UCSD-AML1 (cell line): ENCODE results near the gene ZNF827.

ENCODE experiments used
- DNase-seq: peaks from one replicate; lab custom pipeline; 2025; ENCODE audit not compliant: unreplicated experiment; lab: John Stamatoyannopoulos, UW

ZNF827 gene

GRCh38 chr4:145719752-145720624, 218.6 kb downstream of the ZNF827 start:
- no peak for DNase-seq

GRCh38 chr4:145716661-145717200, 221.9 kb downstream of the ZNF827 start:
- DNase-seq = no peak

GRCh38 chr4:145716200-145716599, 222.4 kb downstream of the ZNF827 start:
- DNase-seq = no peak

GRCh38 chr4:145709843-145710242, 228.8 kb downstream of the ZNF827 start:
- no peak for DNase-seq

- no peak for DNase-seq
Observed at GRCh38 chr4:145709336-145709735, 229.3 kb downstream of the ZNF827 start.
